ENCODE data around the gene PRR5L.
A peak's percentile ranks its signal among the peaks of the same experiment; 100 is the strongest.

PRR5L gene

GRCh38 chr11:36308577-36308976, 12.5 kb downstream of the PRR5L start:
- TF ChIP-seq, protein P1, sequence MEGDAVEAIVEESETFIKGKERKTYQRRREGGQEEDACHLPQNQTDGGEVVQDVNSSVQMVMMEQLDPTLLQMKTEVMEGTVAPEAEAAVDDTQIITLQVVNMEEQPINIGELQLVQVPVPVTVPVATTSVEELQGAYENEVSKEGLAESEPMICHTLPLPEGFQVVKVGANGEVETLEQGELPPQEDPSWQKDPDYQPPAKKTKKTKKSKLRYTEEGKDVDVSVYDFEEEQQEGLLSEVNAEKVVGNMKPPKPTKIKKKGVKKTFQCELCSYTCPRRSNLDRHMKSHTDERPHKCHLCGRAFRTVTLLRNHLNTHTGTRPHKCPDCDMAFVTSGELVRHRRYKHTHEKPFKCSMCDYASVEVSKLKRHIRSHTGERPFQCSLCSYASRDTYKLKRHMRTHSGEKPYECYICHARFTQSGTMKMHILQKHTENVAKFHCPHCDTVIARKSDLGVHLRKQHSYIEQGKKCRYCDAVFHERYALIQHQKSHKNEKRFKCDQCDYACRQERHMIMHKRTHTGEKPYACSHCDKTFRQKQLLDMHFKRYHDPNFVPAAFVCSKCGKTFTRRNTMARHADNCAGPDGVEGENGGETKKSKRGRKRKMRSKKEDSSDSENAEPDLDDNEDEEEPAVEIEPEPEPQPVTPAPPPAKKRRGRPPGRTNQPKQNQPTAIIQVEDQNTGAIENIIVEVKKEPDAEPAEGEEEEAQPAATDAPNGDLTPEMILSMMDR (conservative IDR thresholded peaks at IDR 0.05; ENCODE audit: control insufficient read depth, insufficient read depth, low read depth, low read length): no peak
- no peak overlapping the region for H3K4me3 ChIP-seq (ENCODE audit: control insufficient read depth, low read depth, low read length)
- DNase-seq (ENCODE audit: low read depth): no peak

DNA sequence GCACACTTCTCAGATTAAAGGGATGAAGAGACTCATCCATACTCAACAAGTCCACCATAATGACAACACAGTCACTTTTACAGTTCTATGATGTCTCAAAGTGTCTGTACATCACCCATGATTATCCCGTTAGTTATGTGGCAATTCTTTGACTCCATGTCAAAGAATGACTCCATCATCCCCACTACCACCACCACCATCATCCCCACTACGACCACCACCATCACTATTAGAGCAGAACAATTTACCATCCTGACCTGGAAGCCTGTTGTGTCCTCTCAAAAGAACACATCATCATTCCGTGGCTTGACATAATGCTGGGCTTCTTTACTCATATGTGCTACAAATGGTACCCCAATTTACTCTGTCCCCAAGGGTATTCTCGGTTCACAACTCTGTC, 13.7 kb downstream of the PRR5L start:
- no peak for DNase-seq (ENCODE audit: low read depth)
- no peak overlapping the region for H3K4me3 ChIP-seq (ENCODE audit: control insufficient read depth, low read depth, low read length)
- TF ChIP-seq, protein P1 (conservative IDR thresholded peaks at IDR 0.05; ENCODE audit: control insufficient read depth, insufficient read depth, low read depth, low read length): no peak

- TF ChIP-seq, protein P1 (conservative IDR thresholded peaks at IDR 0.05; ENCODE audit: control insufficient read depth, insufficient read depth, low read depth, low read length): no peak
- H3K4me3 ChIP-seq (ENCODE audit: control insufficient read depth, low read depth, low read length): no peak overlapping the region
- DNase-seq (ENCODE audit: low read depth): peak; percentile 14
Measured at GRCh38 chr11:36311926-36312595, 16.0 kb downstream of the PRR5L start.

DNA sequence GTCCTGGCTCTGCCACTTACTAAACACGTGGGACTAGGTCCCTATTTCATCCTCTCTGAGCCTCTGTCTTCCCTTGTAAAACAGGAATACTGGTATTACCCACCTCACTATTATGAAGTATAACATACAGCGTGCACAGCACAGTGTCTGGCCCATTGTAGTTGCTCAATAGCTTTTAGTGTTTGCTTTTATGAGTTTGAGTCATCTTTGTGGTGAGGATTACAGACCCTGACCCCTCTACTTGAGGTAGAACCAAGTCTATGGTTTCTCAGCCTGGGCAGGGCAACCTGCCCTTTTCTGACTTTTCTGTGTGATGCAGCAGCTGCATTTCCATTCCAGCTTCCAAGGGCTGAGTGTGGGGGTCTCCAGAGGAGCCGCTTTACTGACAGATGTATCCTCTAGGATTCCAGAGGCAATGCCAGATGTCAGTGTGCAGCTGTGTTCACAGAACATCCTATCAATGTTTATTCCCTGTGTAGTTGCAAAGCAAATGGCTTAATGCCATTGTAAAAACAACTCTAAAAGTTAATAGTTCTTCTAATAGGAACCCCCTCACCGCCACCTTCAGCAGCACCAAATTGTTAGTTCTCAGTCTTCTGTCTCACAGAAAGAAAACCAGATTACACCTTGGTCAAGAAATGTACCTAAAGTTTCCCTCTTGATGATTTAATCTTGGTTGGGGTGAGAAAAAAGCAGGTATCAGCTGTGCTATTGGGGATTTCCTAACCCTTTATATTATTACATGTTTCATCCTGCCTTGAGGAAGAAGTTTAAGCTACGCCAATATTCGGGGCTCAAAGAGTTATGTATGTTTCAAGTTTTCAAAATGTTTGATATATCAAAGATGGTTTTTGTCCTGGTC, 16.8 kb downstream of the PRR5L start:
- TF ChIP-seq, protein P1 (conservative IDR thresholded peaks at IDR 0.05; ENCODE audit: control insufficient read depth, insufficient read depth, low read depth, low read length): no peak
- peak; percentile 84 for DNase-seq (ENCODE audit: low read depth)

GRCh38 chr11:36313750-36314433, 17.8 kb downstream of the PRR5L start:
- TF ChIP-seq, protein P1 (conservative IDR thresholded peaks at IDR 0.05; ENCODE audit: control insufficient read depth, insufficient read depth, low read depth, low read length): no peak
- no peak for DNase-seq (ENCODE audit: low read depth)

More for the DNA sequence above, 16.8 kb downstream of the PRR5L start:
- no peak overlapping the region for H3K4me3 ChIP-seq (ENCODE audit: control insufficient read depth, low read depth, low read length)

DNA sequence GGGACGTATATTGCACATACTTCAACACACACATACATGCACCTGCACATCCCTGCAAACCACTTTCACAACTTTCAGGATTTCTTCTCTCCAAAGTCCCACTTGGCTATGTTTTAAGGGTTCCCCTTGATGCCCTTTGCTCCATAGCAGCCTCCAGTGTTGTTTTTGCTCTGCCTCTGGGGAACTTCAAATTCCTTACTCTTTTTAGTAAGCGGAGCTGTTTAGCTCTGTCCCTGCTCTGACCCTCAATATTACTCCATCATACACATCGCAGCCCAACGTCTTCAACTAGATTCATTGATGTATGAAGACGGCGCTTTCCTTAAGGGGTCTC, 18.3 kb downstream of the PRR5L start:
- H3K4me3 ChIP-seq (ENCODE audit: control insufficient read depth, low read depth, low read length): no peak overlapping the region
- TF ChIP-seq, protein P1 (conservative IDR thresholded peaks at IDR 0.05; ENCODE audit: control insufficient read depth, insufficient read depth, low read depth, low read length): no peak
- no peak for DNase-seq (ENCODE audit: low read depth)

More at GRCh38 chr11:36313750-36314433, 17.8 kb downstream of the PRR5L start:
- H3K4me3 ChIP-seq (ENCODE audit: control insufficient read depth, low read depth, low read length): no peak overlapping the region

Data from fibroblast of mammary gland (primary cell).